Cardiac fibroblast (primary cell): ENCODE measurements around the gene GRK5.
A peak's percentile ranks its signal among the peaks of the same experiment; 100 is the strongest.

Experiments
- DNase-seq, 2 donors: peaks; one replicate each; pipeline versions ENCODE4 v3.0.0 to v3.0.0-alpha.2; 2010; ENCODE audit warnings: low read depth in 2 of 2
- H3K4me3 ChIP-seq, 2 donors: replicated peaks in 1 of 2; 1 replicate in 1 of 2; 2 replicates in 1 of 2; pipeline ENCODE4 v1.5.1; 2011; ENCODE audit warnings: low read depth in 2 of 2, low read length in 2 of 2, mild to moderate bottlenecking in 2 of 2, moderate library complexity in 1 of 2
- TF ChIP-seq, protein P1 (sequence below): IDR thresholded peaks from one replicate; pipeline ENCODE4 v1.5.1; 2011; ENCODE audit warnings: low read depth, mild to moderate bottlenecking, low read length, inconsistent platforms

GRK5 gene

DNA sequence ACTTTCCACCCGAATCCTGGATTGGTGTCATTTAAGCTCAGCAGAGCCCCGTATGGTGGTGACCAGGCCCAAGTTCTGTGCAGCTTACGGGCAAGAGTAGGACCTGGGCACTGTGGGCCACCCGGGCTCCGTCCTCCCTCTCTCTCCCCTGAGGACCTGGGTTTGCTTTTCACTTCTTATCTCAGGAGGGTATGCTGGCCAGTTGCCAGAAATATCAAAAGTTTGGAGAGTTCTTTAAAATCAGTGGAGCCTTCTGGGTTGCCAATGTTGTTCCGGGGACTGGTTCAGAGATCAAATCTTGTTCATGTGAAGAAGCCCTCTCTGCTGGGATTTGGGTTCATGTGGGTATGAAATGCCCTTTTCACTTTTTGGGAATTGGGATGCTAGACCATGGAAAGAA is 145.4 kb downstream of the GRK5 start:
- TF ChIP-seq, protein P1, sequence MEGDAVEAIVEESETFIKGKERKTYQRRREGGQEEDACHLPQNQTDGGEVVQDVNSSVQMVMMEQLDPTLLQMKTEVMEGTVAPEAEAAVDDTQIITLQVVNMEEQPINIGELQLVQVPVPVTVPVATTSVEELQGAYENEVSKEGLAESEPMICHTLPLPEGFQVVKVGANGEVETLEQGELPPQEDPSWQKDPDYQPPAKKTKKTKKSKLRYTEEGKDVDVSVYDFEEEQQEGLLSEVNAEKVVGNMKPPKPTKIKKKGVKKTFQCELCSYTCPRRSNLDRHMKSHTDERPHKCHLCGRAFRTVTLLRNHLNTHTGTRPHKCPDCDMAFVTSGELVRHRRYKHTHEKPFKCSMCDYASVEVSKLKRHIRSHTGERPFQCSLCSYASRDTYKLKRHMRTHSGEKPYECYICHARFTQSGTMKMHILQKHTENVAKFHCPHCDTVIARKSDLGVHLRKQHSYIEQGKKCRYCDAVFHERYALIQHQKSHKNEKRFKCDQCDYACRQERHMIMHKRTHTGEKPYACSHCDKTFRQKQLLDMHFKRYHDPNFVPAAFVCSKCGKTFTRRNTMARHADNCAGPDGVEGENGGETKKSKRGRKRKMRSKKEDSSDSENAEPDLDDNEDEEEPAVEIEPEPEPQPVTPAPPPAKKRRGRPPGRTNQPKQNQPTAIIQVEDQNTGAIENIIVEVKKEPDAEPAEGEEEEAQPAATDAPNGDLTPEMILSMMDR = no peak
- no peak for DNase-seq
- H3K4me3 ChIP-seq = no peak overlapping the region

DNA sequence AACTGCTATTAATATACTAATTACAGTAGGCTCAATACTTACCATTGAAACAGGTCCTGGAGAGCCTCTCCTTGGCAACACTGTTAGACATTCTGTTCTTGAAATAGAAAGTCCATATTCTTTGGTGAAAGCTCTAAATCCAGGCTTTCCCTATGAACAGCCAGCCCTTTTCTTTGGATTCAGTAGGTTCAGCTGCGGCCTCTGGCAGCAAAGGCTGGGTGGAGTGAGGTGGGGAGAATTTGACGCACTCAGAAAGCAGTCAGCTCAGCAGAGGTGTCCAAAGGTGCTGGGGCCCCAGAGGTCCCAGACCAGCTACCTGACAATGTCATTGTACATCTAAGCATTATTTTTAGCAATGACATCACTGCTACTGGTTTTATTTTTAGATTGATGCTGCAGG is 146.1 kb downstream of the GRK5 start:
- no peak for DNase-seq
- H3K4me3 ChIP-seq = no peak overlapping the region

DNA sequence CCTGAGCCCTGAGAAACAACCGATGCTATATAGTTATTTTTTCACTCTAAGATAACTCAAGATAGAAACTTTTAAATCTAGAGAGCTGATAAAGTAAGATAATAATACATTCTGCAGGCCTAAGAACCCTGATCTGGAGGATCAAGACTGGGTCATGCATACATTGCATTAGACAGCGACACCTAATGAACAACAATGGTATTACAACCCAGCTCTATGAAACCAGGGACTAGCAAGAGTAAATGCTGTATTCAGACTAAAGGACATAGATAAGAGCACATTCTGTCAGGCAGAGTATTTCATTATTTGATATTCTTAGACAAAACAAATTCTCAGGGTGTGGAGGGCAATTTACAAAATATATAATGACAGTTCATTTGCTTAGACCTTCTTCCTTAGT is 148.6 kb downstream of the GRK5 start:
- peak in 1 of 2 donors; percentile 46 for DNase-seq
- TF ChIP-seq, protein P1 = peak; percentile 59

More for the DNA sequence above, 146.1 kb downstream of the GRK5 start:
- TF ChIP-seq, protein P1 = no peak

DNA sequence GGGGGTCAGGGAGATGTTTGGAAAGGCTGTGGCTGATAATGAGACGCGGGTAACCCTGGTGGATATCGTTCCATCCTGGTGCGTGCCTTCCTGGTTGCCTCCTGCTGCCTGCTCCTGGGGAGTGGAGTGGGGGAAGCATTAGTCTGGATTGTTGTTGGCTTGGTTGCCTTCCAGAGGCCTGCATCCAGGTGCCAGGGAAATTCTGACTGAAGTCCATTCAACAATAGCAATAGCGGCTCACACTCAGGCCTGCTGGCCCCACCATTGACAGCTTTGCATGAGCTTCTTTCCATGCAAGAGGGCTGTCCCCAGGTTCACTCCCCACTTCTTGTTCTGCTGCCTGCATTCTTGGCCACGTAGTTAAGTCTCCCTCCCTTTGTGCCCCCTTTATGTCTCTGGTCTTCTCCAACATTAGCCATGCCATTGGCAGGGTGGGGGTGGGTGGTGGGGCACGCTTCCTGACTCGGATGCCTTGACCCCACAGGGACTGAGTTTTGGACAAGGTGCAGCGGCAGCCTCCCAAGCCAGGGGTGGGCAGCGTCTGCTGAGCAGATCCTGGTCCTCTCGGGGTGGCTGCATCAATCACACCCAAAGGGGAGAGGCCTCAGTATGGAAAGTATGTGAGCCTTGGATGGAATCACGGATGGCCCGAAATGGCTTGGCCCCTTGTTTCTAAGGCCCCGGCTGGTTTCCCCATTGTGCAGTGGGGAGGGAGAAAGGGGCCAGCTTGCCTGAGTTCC is 150.2 kb downstream of the GRK5 start:
- no peak for DNase-seq
- TF ChIP-seq, protein P1 = no peak
- no peak overlapping the region for H3K4me3 ChIP-seq

More for the DNA sequence above, 148.6 kb downstream of the GRK5 start:
- no peak overlapping the region for H3K4me3 ChIP-seq

DNA sequence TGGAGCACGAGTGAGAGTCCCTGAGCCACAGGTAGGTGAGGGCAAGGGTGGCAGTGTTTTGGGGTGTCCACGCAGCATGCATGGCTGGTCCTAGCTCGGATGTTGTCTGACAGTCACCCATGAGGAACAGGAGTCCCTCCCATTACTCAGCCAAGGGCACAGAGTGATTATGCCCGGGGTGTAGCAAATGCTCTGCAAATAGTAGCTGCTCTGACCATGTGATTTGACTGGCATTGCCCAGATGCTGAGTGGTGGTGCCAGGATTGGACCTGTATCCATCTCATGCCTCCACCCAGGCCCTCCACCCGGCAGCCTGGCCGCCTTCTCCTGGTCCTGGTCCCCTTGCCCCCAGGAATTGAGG is 150.8 kb downstream of the GRK5 start:
- no peak overlapping the region for H3K4me3 ChIP-seq

DNA sequence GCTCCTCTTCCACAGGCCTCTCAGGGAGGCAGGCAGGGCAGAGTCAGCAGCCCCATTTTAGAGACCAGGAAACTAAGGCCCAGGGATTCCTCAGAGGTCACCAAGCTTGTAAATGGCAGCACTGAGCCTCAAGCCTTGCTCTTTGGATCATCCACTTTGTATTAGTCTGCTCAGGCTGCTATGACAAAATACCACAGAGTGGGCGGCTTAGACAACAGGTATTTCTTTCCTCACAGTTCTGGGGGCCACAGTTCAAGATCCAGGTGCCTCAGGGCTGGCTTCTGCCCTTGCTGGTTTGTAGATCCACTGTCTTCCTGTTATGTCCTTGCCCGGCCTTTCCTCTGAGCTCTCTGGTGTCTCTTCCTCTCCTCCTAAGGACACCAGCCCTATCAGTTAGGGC is 151.2 kb downstream of the GRK5 start:
- H3K4me3 ChIP-seq = no peak overlapping the region
- TF ChIP-seq, protein P1 = no peak
- no peak for DNase-seq

More for the DNA sequence above, 150.8 kb downstream of the GRK5 start:
- TF ChIP-seq, protein P1 = no peak
- DNase-seq = no peak

DNA sequence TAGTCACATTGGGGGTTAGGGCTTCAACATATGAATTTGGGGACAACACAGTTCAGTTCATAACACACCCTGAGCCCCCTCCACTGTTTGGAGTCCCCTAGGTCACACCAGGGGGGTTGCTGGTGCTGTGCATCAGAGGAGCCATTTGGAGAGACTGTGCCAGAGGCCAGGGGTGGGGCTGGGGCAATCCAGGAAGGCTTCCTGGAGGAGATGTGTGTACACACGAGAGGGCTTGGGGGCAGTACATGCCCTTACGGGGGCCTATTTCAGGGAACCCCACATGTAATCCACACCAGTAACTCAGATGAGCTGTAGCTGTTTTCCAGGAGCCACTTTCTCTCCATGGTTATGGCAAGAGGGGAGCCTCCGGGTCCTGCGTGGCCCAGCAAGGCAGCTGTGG is 151.7 kb downstream of the GRK5 start:
- H3K4me3 ChIP-seq = no peak overlapping the region
- no peak for DNase-seq
- TF ChIP-seq, protein P1 = no peak
